Endothelial cell (in vitro differentiated cells): ENCODE results near the gene FGGY. TPM values are rescaled to one million over a fixed set of nuclear protein-coding genes. Genes with fewer than 3 reads are reported as not detected.

Experiments
- DNase-seq: peaks from one replicate; pipeline ENCODE4 v3.0.0; 2021; ENCODE audit warnings: low spot score
- H3K27ac Mint-ChIP-seq: one replicate; pipeline ENCODE4 v1.8.0; 2021; ENCODE audit warnings: mixed read lengths, inconsistent platforms; ENCODE audit not compliant: unreplicated experiment
- H3K27me3 Mint-ChIP-seq: one replicate; pipeline ENCODE4 v1.8.0; 2021; ENCODE audit warnings: mild to moderate bottlenecking, moderate library complexity, mixed read lengths, inconsistent platforms; ENCODE audit not compliant: unreplicated experiment
- H3K36me3 Mint-ChIP-seq: one replicate; pipeline ENCODE4 v1.8.0; 2021; ENCODE audit warnings: mild to moderate bottlenecking, low read depth, mixed read lengths, inconsistent platforms; ENCODE audit not compliant: unreplicated experiment
- H3K4me1 Mint-ChIP-seq: one replicate; pipeline ENCODE4 v1.8.0; 2021; ENCODE audit warnings: mild to moderate bottlenecking, mixed read lengths, inconsistent platforms; ENCODE audit not compliant: unreplicated experiment
- H3K4me3 Mint-ChIP-seq: one replicate; pipeline ENCODE4 v1.8.0; 2021; ENCODE audit warnings: mild to moderate bottlenecking, mixed read lengths, inconsistent platforms; ENCODE audit not compliant: unreplicated experiment
- H3K9me3 Mint-ChIP-seq: one replicate; pipeline ENCODE4 v1.8.0; 2021; ENCODE audit warnings: mixed read lengths, inconsistent platforms; ENCODE audit not compliant: unreplicated experiment
- total RNA-seq: library from RNA; stranded (reverse); fragmentation: NEBNext Ultra II Directional; extraction: Animal tissue kit (Norgen Biotek cat#: 25700); gene quantifications from one replicate; pipeline ENCODE4 v1.2.1, GENCODE V29; 2021; ENCODE audit not compliant: unreplicated experiment
- TF ChIP-seq, protein P1 (sequence below): fragments of 200-600 bp; sonication (generic); IDR thresholded peaks from one replicate; pipeline ENCODE4 v1.5.0; 2021; ENCODE audit warnings: antibody characterized with exemption; ENCODE audit not compliant: unreplicated experiment

Gene FGGY
- total RNA-seq, 1 donor from 2014 or later, result 41.2 TPM

- Mint-ChIP-seq H3K4me3 (no peak overlapping the region), H3K4me1 (peaks cover 5% of the 10 kb centered on the region), H3K27me3 (no peaks in the 10 kb centered on the region), H3K36me3 (no peaks in the 10 kb centered on the region), H3K9me3 (no peaks in the 10 kb centered on the region), H3K27ac (no peak overlapping the region)
- no peak for DNase-seq
- TF ChIP-seq, protein P1, sequence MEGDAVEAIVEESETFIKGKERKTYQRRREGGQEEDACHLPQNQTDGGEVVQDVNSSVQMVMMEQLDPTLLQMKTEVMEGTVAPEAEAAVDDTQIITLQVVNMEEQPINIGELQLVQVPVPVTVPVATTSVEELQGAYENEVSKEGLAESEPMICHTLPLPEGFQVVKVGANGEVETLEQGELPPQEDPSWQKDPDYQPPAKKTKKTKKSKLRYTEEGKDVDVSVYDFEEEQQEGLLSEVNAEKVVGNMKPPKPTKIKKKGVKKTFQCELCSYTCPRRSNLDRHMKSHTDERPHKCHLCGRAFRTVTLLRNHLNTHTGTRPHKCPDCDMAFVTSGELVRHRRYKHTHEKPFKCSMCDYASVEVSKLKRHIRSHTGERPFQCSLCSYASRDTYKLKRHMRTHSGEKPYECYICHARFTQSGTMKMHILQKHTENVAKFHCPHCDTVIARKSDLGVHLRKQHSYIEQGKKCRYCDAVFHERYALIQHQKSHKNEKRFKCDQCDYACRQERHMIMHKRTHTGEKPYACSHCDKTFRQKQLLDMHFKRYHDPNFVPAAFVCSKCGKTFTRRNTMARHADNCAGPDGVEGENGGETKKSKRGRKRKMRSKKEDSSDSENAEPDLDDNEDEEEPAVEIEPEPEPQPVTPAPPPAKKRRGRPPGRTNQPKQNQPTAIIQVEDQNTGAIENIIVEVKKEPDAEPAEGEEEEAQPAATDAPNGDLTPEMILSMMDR, result no peak
Observed at GRCh38 chr1:59276439-59276851, 20.4 kb upstream of the FGGY start.

- TF ChIP-seq, protein P1, result no peak
- Mint-ChIP-seq H3K27me3 (no peaks in the 10 kb centered on the region), H3K9me3 (no peaks in the 10 kb centered on the region), H3K27ac (no peak overlapping the region), H3K36me3 (no peaks in the 10 kb centered on the region), H3K4me3 (no peak overlapping the region), H3K4me1 (peaks cover 8% of the 10 kb centered on the region)
- DNase-seq, result no peak
Observed at GRCh38 chr1:59278780-59279354, 18.0 kb upstream of the FGGY start.

DNA sequence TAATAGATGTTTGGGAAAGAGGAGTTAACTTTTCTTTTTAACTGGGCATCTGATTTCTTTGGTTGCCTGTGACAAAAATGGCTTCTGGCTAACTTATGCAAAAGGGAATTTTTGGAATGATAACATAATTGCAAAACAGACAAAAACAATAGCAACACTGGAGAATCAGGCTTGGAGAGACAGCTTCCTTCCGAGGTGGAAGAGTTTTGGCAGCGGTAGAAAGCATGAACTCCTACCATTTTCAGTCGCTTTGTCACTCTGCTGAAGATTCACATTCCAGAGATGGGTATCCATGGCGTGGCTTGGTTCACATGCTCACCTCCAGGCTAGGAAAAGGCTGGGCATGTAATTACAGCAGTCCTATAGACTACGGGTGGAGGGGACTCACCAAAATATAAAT lies 17.2 kb upstream of the FGGY start:
- no peak overlapping the region for H3K4me3 Mint-ChIP-seq
- no peaks in the 10 kb centered on the region for H3K9me3 Mint-ChIP-seq
- H3K4me1 Mint-ChIP-seq, result peaks cover 8% of the 10 kb centered on the region
- H3K27ac Mint-ChIP-seq, result no peak overlapping the region
- no peaks in the 10 kb centered on the region for H3K27me3 Mint-ChIP-seq
- DNase-seq, result no peak
- no peaks in the 10 kb centered on the region for H3K36me3 Mint-ChIP-seq
- TF ChIP-seq, protein P1, result no peak

DNA sequence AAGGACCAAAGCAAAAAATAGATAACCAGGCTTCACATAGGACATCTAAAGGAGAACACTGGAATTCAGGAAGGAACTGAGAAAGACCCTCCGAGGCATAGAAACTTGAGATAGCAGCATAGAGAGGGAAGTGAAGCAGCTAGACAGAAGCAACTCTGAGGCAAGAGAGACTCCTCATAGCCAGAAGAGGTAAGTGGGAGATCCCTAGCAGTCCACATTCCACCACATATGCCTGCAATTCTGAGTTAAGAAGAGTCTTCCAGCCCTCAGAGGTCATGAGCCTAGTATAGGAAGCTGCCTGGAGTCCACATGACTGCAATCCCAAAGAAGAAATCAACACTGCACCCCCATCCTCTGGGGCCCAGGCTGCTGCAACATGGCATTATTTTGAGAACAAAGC lies 13.9 kb upstream of the FGGY start:
- Mint-ChIP-seq H3K9me3 (no peaks in the 10 kb centered on the region), H3K27me3 (no peaks in the 10 kb centered on the region), H3K36me3 (no peaks in the 10 kb centered on the region), H3K4me1 (peaks cover 11% of the 10 kb centered on the region), H3K27ac (no peak overlapping the region), H3K4me3 (no peak overlapping the region)
- TF ChIP-seq, protein P1, result no peak
- DNase-seq, result no peak

GRCh38 chr1:59285691-59286090 lies 11.2 kb upstream of the FGGY start:
- DNase-seq, result no peak
- no peaks in the 10 kb centered on the region for H3K36me3 Mint-ChIP-seq
- peaks cover 10% of the 10 kb centered on the region for H3K4me1 Mint-ChIP-seq
- TF ChIP-seq, protein P1, result no peak
- H3K4me3 Mint-ChIP-seq, result no peak overlapping the region
- no peak overlapping the region for H3K27ac Mint-ChIP-seq
- H3K9me3 Mint-ChIP-seq, result no peaks in the 10 kb centered on the region
- no peaks in the 10 kb centered on the region for H3K27me3 Mint-ChIP-seq
